SH-SY5Y (cell line): ENCODE results near the gene PAIP1.

Source experiments
- GATA2 ChIP-seq: IDR thresholded peaks from 2 replicates; pipeline ENCODE4 v1.6.1; 2011; ENCODE audit warnings: mild to moderate bottlenecking, low read depth, low read length
- GATA3 ChIP-seq: IDR thresholded peaks from 2 replicates; pipeline ENCODE4 v1.6.1; 2011; ENCODE audit warnings: low read depth, mild to moderate bottlenecking, low read length, moderate library complexity

PAIP1 gene

DNA sequence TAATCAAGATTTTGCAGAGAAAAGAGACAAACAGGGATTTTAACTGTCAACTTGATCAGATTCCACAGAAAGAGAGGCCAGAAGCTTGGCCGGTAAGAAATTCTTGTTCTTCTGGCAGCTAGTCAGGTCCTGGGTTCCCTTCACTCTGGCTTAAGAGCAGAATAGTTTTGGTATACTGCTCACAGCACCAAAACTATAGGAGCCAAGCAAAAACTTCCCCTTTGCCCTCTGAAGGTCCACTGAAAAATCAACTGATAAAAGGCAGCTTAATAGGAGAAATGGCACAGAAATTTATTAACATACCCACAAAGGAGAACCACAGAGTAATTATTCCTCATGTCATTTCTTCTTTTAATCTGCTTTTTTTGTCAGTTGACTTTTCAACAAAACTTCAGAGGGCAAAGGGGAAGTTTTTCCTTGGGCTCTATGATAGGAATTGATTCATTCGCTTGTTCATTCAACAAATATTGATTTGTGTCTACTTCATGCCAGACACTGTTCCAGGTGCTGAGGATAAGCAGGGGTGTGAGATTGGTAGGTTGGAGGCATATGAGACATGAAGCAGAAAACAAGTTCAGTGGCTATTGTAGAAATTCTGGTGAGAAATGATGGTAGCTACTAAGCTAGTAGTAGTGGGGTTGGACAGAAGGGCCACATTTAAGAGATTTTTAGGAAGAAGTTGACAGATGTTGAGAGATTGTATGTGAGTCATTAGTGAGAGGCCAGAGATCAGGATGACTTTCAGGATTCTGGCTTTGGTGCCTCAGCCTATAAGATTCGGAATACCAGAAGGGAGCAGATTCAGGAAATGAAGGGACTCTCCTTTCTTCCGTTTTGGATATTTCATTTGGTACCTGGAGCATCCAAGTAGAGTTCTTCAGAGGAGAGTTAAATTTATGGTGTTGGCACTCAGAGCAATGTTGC, 25.5 kb upstream of the PAIP1 start:
- TF ChIP-seq GATA3, result no peak
- no peak for TF ChIP-seq GATA2

DNA sequence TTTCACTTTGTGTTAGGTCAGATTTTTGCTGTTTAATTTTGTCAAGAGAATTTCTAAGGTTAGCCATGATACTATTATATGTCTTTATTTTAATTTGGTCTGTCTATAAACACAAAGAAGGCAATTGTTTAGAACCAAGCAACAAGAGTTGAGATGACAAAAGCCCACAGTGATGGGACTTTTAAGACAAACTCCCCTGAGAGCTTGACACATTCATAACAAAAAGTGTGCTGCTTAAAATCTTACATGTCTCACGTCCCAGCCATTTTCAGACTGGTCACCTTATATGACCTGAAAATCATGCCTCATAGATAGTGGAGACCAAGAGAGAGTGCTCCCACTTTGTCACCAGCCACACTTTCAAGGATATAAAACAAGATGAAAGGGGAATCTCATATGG, 24.5 kb upstream of the PAIP1 start:
- TF ChIP-seq GATA3, result no peak
- TF ChIP-seq GATA2, result no peak

DNA sequence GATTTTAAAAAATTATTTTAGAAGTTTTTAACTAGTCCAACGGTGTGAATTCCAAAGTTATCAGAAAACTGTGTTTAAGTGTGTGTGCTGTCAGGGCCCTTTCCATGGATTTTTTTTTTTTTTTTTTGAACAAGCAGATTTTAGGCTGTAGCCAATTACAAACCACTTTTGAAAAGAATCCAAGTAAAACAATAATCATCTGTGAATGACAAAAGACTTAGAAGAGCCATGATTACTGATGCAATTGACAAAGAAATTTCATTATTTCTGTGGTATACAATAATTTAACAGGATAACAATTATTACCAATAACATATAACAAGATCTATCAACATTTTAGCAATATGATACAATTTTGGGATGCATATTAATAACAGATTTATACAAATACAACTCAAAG, 16.2 kb upstream of the PAIP1 start:
- TF ChIP-seq GATA3 (no peak), GATA2 (no peak)

DNA sequence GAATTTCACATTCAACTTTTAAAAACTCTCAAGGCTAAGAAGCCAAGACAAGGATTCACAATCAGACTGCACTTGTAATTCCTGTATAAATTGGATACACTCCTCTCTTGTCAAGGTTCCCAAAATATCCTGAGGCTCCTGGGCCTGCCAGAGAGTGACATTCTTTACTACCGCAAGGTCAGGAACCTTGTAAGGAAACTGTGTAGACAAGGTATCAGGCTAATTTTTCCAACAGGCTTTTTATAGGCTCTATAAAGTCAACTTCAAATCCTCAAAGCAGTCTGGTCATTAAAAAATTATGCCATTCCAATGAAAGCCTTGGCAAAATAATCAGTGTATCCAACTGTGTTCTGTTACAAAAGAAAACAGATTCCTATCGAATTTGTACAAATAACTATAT, 15.5 kb upstream of the PAIP1 start:
- TF ChIP-seq GATA2, result no peak
- no peak for TF ChIP-seq GATA3

DNA sequence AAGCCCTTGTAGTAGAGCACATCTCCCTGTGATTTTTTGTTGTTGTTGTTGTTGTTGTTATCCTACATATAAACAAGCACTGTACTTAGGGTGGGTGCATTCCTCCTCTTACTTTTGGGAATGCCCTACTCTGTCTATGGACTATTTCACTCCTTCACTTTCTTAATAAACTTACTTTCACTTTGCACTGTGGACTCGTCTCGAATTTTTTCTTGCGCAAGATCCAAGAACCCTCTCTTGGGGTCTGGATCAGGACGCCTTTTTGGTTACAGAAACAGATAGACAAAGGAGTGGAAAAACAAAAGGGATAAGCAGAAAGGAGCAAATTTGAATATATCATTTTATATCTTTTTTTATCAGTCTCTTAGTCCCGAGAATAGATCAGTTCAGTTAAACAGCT, 14.4 kb upstream of the PAIP1 start:
- TF ChIP-seq GATA2, result no peak
- no peak for TF ChIP-seq GATA3

DNA sequence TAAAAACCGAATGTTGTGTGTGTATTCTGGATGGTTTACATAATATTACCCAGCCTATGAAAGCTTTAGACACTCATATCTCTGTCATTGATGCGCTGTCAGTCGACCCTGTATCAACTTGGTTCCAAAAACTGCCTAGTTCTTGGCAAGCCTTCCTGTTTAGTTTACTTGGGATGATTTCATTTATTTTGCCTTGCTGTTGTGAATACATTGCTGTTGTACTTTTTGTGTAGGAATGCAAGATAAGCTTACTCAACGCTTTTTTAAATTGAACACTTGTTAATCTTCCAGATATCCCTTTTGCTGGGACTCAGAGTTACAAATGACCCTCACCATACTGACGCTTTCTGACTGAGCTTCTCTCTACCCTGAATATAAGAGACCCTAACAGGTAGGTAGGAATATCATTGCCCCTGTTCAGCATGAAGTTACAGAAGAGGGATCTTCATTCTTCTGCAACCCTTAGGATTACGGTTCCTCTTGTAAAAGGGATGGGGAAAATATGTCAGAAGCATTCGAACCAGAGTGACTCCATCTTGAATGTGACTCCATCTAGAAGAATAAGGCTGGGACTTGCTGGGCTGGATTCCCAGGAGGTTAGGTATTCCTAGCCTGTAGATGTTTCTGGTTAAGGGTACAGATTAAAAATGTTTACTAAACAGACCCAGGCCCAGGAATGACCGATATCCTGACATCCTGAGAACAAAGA, 13.7 kb upstream of the PAIP1 start:
- TF ChIP-seq GATA3 (no peak), GATA2 (no peak)

DNA sequence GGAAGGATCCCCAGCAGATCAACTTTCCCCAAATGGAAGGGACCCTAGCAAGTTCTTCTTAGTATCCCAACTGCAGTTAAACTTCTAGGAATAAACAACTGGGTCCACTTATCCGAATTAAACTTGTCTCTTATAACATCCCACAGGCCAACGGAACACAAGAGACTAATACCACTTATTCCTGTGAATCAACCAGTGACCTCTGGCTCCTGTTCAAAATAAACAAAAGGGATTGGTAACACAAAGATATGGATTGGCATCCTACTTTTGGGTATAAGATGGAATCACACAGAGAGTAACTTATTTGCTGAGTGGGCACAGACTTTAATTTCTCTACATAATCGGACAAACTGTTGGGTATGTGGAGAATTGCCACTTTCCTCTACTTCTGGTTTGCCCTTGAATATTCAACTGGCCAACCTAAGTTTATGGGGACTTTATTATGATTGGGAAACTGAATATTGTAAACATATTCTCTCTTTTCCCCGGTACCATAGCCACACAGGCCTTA, 12.4 kb upstream of the PAIP1 start:
- no peak for TF ChIP-seq GATA2
- no peak for TF ChIP-seq GATA3

DNA sequence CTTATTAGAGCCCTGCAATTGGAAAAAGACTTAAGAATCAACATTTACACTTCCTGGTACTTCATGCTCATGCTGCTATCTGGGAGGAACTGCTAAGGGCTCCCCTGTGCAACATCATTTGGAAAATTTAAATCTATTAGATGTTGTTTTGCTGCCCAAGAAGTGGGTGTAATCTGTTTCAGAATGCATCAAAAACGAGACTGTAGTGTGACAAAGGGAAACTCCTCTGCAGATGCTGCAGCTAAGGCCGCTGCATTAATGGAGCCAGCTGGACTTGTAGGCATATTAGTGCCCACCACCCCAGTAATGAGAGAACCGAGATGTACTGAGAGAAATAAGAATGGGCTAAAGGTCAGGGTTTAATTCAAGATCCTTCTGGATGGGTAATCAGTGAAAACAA, 11.1 kb upstream of the PAIP1 start:
- no peak for TF ChIP-seq GATA3
- no peak for TF ChIP-seq GATA2

DNA sequence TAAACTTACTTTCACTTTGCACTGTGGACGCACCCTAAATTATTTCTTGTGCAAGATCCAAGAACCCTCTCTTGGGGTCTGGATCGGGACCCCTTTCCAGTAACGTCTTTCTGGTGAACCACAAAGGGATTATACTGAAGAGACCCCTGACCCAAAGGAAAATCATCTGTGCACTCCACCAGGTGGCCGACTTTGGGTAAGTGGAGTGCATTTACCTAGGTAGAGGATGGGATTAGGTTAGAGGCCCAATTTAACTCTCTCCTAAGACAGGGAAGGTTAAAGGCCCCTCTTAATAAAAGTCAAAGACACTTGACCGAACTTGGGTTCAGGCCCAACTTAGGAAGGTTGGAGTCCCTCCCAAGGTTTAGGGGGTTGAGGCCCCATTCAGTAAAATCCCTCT, 8.2 kb upstream of the PAIP1 start:
- no peak for TF ChIP-seq GATA3
- no peak for TF ChIP-seq GATA2

DNA sequence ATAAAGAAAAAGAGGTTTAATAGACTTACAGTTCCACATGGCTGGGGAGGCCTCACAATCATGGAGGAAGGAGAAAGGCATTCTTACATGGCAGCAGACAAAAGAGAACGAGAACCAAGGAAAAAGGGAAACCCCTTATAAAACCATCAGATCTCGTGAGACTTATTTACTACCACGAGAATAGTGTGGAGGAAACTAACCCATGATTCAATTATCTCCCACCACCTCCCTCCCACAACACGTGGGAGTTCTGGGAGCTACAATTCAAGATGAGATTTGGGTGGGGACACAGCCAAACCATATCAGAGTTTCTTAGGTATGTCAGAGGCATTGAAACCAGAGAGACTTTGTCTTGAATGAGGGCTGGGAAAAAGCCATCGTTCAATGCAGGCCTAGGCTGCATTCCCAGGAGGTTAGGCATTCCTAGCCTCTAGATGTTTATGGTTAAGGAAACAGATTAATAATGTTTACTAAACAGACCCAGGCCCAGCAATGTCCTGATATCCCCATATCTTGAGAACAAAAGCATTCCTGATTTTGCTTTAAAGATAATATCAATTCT, 7.5 kb upstream of the PAIP1 start:
- TF ChIP-seq GATA2 (no peak), GATA3 (no peak)

DNA sequence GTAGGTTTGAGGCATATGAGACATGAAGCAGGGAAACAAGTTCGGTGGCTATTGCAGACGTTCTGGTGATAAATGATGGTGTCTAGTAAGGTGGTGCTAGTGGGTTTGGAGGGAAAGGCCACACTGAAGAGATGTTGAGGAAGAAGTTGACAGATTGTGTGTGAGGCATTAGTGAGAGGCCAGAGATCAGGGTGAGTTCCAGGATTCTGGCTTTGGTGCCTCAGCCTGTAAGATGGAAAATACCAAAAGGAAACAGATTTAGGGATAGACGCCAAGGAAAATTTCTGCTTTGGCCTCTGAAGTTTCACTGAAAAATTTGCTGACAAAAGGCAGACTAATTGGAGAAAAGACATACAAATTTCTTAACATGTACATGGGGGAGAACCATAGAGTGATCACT, 6.4 kb upstream of the PAIP1 start:
- no peak for TF ChIP-seq GATA2
- TF ChIP-seq GATA3, result no peak

DNA sequence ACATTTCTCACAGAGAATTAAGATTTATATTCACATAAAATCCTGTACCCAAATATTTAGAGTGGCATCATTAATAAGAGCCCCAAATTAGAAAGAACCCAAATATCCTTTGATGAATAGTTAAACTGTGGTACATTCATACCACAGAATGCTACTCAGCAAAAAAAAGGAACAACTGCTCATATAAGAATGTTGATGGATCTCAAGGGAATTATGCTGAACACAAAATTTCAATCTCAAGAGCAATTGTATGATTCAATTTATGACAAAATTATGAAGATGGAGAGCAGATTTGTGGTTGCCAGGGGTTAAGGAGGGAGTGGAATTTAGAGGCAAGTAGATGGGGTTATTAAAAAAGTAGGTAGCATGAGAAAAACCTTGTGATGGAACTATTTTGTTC, 4.5 kb upstream of the PAIP1 start:
- TF ChIP-seq GATA2 (no peak), GATA3 (no peak)

DNA sequence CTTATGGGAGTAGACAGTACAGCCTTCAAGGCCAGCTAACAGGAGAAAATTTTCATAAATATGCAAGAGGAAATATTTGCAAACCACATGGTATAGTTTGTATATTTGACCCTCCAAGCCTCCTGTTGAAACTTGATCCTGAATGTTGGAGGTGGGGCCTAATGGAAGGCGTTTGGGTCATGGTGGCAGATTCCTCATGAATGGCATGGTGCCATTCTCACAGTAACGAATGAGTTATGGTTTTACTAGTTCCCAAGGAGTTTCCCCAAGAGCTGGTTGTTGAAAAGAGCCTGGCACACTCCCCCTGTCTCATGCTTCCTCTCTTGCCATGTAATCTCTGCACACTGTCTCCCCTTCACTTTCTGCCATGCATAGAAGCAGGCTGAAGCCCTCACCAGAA, 3.3 kb upstream of the PAIP1 start:
- no peak for TF ChIP-seq GATA3

DNA sequence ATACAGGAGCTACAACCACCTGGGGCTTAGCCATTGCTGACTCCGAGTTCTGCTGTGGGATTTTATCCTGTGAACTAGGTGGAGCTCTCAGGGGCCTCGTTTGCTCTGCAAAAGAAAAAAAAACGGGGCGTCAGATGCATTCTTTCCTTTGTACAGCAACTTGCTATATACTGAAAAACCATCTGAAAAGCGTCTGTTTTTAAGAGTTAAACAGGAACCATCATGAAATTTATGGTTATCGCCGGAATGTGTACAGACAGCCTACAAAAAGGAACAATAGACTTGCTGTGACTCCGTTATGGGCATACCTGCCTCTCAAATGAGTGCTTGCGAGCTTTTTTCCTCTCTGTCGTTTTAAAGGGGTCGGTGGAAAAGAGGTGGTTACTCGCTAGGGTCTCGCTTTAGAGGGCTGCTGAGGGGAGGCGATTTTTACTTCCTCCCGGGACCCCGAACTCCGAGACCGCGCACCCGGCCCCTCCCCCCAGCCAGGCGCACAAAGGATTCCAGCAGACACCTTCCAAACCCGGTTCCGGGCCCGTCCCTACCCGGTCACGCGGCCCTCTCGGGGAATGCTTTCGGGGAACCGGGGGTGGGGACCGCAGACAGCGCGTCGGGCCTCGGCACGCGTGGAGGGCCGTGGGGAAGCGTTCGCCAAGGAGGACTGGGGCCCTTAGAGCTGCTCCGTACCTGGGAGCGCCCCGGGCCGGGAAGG, 826 bp downstream of the PAIP1 start:
- no peak for TF ChIP-seq GATA3
- TF ChIP-seq GATA2, result no peak

DNA sequence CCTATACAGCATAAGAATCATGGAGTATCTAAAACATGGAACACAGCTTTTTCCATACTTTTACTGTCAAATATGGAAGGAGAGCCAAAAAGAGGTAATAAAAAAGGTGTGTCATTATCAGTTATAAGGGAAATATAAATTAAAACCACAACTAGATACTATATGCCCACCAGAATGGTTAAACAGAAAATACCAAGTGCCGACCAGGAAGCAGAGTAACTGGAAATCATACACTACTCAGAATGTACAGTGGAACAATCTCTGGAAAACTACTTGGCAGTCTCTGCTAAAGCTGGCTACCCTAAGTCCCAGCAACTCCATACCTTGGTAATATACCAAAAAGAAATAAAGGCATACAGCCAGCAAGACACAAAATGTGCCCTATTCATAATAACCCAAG, 2.4 kb downstream of the PAIP1 start:
- TF ChIP-seq GATA3, result no peak
- TF ChIP-seq GATA2, result no peak
